A673 (cell line): ENCODE data around the gene HABP2.

Experiments
- EZH2 ChIP-seq: fragments of 200-600 bp; sonication (generic); IDR thresholded peaks from 2 replicates; pipeline ENCODE4 v1.6.1; 2017; ENCODE audit warnings: borderline replicate concordance, low read depth, mild to moderate bottlenecking, mixed read lengths, antibody characterized with exemption, low read length; ENCODE audit not compliant: poor library complexity, severe bottlenecking
- TF ChIP-seq, protein P1 (sequence below): fragments of 300-800, 200-600 bp; sonication (generic); conservative IDR thresholded peaks from 2 replicates; pipeline ENCODE4 v1.5.1; 2017; ENCODE audit warnings: low read depth, mild to moderate bottlenecking, antibody characterized with exemption, low read length, moderate library complexity, mixed read lengths

DNA sequence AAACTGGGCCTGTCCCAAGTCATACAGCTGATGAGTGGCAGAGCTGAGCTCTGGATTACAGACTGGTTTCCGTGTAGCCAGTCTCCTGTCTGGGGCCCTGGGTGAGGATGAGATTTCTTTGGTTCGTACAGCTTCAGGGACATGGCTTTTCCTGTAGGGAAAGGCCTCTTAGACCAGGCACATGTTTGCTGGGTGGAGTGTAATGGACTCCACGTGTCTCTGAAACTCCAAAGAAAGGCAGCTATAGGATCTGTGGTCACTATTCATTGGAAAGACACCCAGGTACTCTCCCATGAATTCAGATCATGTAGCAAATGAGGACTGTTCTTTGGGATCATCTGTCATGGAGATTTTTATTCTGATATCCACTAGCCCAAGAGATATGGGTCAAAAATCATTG, 2.4 kb downstream of the HABP2 start:
- TF ChIP-seq, protein P1, sequence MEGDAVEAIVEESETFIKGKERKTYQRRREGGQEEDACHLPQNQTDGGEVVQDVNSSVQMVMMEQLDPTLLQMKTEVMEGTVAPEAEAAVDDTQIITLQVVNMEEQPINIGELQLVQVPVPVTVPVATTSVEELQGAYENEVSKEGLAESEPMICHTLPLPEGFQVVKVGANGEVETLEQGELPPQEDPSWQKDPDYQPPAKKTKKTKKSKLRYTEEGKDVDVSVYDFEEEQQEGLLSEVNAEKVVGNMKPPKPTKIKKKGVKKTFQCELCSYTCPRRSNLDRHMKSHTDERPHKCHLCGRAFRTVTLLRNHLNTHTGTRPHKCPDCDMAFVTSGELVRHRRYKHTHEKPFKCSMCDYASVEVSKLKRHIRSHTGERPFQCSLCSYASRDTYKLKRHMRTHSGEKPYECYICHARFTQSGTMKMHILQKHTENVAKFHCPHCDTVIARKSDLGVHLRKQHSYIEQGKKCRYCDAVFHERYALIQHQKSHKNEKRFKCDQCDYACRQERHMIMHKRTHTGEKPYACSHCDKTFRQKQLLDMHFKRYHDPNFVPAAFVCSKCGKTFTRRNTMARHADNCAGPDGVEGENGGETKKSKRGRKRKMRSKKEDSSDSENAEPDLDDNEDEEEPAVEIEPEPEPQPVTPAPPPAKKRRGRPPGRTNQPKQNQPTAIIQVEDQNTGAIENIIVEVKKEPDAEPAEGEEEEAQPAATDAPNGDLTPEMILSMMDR = no peak
- TF ChIP-seq EZH2 = no peak
